H9 (cell line): ENCODE data around the gene RHBDF1. TPM values are rescaled to one million over a fixed set of nuclear protein-coding genes. Genes with fewer than 3 reads are reported as not detected.

Source experiments
- DNase-seq: peaks from one replicate; pipeline ENCODE4 v3.0.0-alpha.2; 2017
- H2AFZ ChIP-seq: one replicate; pipeline ENCODE4 v1.6.1; 2013; ENCODE audit warnings: mild to moderate bottlenecking, low read length, control low read depth, moderate library complexity
- H2AK5ac ChIP-seq: 2 replicates; pipeline ENCODE4 v1.6.1; 2013; ENCODE audit warnings: low read length, control low read depth, mixed read lengths; ENCODE audit not compliant: insufficient read length
- H2BK120ac ChIP-seq: one replicate; pipeline ENCODE4 v1.6.1; 2013; ENCODE audit warnings: low read depth, mild to moderate bottlenecking, low read length, control low read depth, inconsistent platforms; ENCODE audit not compliant: poor library complexity, severe bottlenecking
- H2BK12ac ChIP-seq: 2 replicates; pipeline ENCODE4 v1.6.1; 2013; ENCODE audit warnings: low read length, control low read depth, mixed read lengths, low read depth; ENCODE audit not compliant: insufficient read length
- H2BK15ac ChIP-seq: 2 replicates; pipeline ENCODE4 v1.6.1; 2013; ENCODE audit warnings: low read depth, low read length, control low read depth
- H2BK20ac ChIP-seq: one replicate; pipeline ENCODE4 v1.6.1; 2013; ENCODE audit warnings: low read depth, mild to moderate bottlenecking, low read length, control low read depth, inconsistent platforms; ENCODE audit not compliant: poor library complexity, severe bottlenecking
- H2BK5ac ChIP-seq: 2 replicates; pipeline ENCODE4 v1.6.1; 2013; ENCODE audit warnings: low read length, control low read depth, mixed read lengths; ENCODE audit not compliant: insufficient read length
- H3K14ac ChIP-seq: 2 replicates; pipeline ENCODE4 v1.6.1; 2013; ENCODE audit warnings: low read length, control low read depth; ENCODE audit not compliant: insufficient read depth
- H3K18ac ChIP-seq: 2 replicates; pipeline ENCODE4 v1.6.1; 2013; ENCODE audit warnings: low read depth, mild to moderate bottlenecking, mixed read lengths, low read length, control low read depth; ENCODE audit not compliant: insufficient read length
- H3K23ac ChIP-seq: 2 replicates; pipeline ENCODE4 v1.6.1; 2013; ENCODE audit warnings: low read length, control low read depth, mixed read lengths, low read depth; ENCODE audit not compliant: insufficient read length
- H3K23me2 ChIP-seq: 2 replicates; pipeline ENCODE4 v1.6.1; 2013; ENCODE audit warnings: low read depth, mild to moderate bottlenecking, mixed read lengths, low read length, control low read depth; ENCODE audit not compliant: insufficient read length, poor library complexity, severe bottlenecking
- H3K27ac ChIP-seq: 2 replicates; pipeline ENCODE4 v1.5.1; 2013; ENCODE audit warnings: low read length, control low read depth, mixed read lengths, low read depth; ENCODE audit not compliant: insufficient read length
- H3K27me3 ChIP-seq: 2 replicates; pipeline ENCODE4 v1.6.1; 2013; ENCODE audit warnings: low read length, control low read depth, inconsistent platforms; ENCODE audit not compliant: insufficient read depth
- H3K4ac ChIP-seq: 2 replicates; pipeline ENCODE4 v1.6.1; 2013; ENCODE audit warnings: low read depth, mild to moderate bottlenecking, control low read depth, inconsistent platforms, low read length, moderate library complexity
- H3K4me1 ChIP-seq: 2 replicates; pipeline ENCODE4 v1.6.1; 2013; ENCODE audit warnings: low read length, control low read depth, inconsistent platforms; ENCODE audit not compliant: insufficient read depth
- H3K4me2 ChIP-seq: 2 replicates; pipeline ENCODE4 v1.6.1; 2013; ENCODE audit warnings: low read length, control low read depth, mixed read lengths; ENCODE audit not compliant: insufficient read length, insufficient read depth
- H3K56ac ChIP-seq: 2 replicates; pipeline ENCODE4 v1.6.1; 2013; ENCODE audit warnings: low read depth, mild to moderate bottlenecking, mixed read lengths, low read length, control low read depth; ENCODE audit not compliant: insufficient read length
- H3K79me1 ChIP-seq: 2 replicates; pipeline ENCODE4 v1.6.1; 2013; ENCODE audit warnings: low read depth, mild to moderate bottlenecking, moderate library complexity, low read length, control low read depth, inconsistent platforms; ENCODE audit not compliant: insufficient read depth, poor library complexity, severe bottlenecking
- H3K79me2 ChIP-seq: 2 replicates; pipeline ENCODE4 v1.6.1; 2013; ENCODE audit warnings: low read length, control low read depth, inconsistent platforms; ENCODE audit not compliant: insufficient read depth
- H3K9ac ChIP-seq: 2 replicates; pipeline ENCODE4 v1.6.1; 2013; ENCODE audit warnings: low read length, control low read depth, mixed read lengths; ENCODE audit not compliant: insufficient read length; ENCODE audit errors: extremely low read depth
- H3K9me3 ChIP-seq: one replicate; pipeline ENCODE4 v1.6.1; 2013; ENCODE audit warnings: low read depth, low read length, inconsistent platforms; ENCODE audit not compliant: control insufficient read depth
- H3T11ph ChIP-seq: one replicate; pipeline ENCODE4 v1.6.1; 2013; ENCODE audit warnings: mild to moderate bottlenecking, low read length, control low read depth, inconsistent platforms
- H4K20me1 ChIP-seq: one replicate; pipeline ENCODE4 v1.6.1; 2013; ENCODE audit not compliant: control insufficient read depth, insufficient read length, insufficient read depth
- H4K5ac ChIP-seq: 2 replicates; pipeline ENCODE4 v1.6.1; 2013; ENCODE audit warnings: low read depth, mild to moderate bottlenecking, mixed read lengths, low read length, control low read depth; ENCODE audit not compliant: insufficient read length
- H4K8ac ChIP-seq: replicated peaks from 2 replicates; pipeline ENCODE4 v1.6.1; 2013; ENCODE audit warnings: low read length, control low read depth, mixed read lengths, low read depth; ENCODE audit not compliant: insufficient read length
- H4K91ac ChIP-seq: 2 replicates; pipeline ENCODE4 v1.6.1; 2013; ENCODE audit warnings: low read depth, mild to moderate bottlenecking, moderate library complexity, mixed read lengths, low read length, control low read depth; ENCODE audit not compliant: insufficient read length
- H3K27ac Mint-ChIP-seq, 3 experiments: 2 replicates in 2 of 3; 3 replicates in 1 of 3; pipeline ENCODE4 v1.8.0; 2020 to 2021; ENCODE audit warnings: mixed read lengths in 3 of 3, mild to moderate bottlenecking in 1 of 3, moderate library complexity in 1 of 3
- H3K27me3 Mint-ChIP-seq: 2 replicates; pipeline ENCODE4 v1.8.0; 2021; ENCODE audit warnings: low read depth, mild to moderate bottlenecking, moderate library complexity, mixed read lengths
- H3K36me3 Mint-ChIP-seq, 3 experiments: 2 replicates in 2 of 3; 3 replicates in 1 of 3; pipeline ENCODE4 v1.8.0; 2020 to 2021; ENCODE audit warnings: low read depth in 3 of 3, mixed read lengths in 3 of 3; ENCODE audit not compliant: insufficient read depth in 1 of 3
- H3K4me1 Mint-ChIP-seq, 2 experiments: 2 replicates each; pipeline ENCODE4 v1.8.0; 2020; ENCODE audit warnings: mixed read lengths in 2 of 2
- H3K4me3 Mint-ChIP-seq, 2 experiments: 2 replicates in 1 of 2; 3 replicates in 1 of 2; pipeline ENCODE4 v1.8.0; 2020 to 2021; ENCODE audit warnings: mild to moderate bottlenecking in 2 of 2, mixed read lengths in 2 of 2, moderate library complexity in 1 of 2
- H3K9me3 Mint-ChIP-seq, 2 experiments: 2 replicates in 1 of 2; 3 replicates in 1 of 2; pipeline ENCODE4 v1.8.0; 2020; ENCODE audit warnings: mild to moderate bottlenecking in 2 of 2, mixed read lengths in 2 of 2, moderate library complexity in 1 of 2
- CTCF ChIP-seq: fragments of 200-600 bp; sonication (generic); conservative IDR thresholded peaks from 3 replicates; pipeline ENCODE4 v1.8.0; 2021; ENCODE audit warnings: antibody characterized with exemption, mild to moderate bottlenecking
- WGBS: extraction: QIAGEN DNeasy Blood & Tissue Kit; methylation state at CpG from one replicate; pipeline ENCODE4 v1.1.7; 2013; ENCODE audit warnings: missing lambda C conversion rate, low lambda C conversion rate, mixed read lengths; ENCODE audit not compliant: insufficient read length; ENCODE audit errors: extremely low coverage; 5-methylcytosine and 5-hydroxymethylcytosine counted together
- total RNA-seq: library from RNA; stranded (reverse); gene quantifications from 2 replicates; pipeline ENCODE4 v1.2.1, GENCODE V29; 2021

RHBDF1 gene
- total RNA-seq, 1 experiment from 2014 or later = 34.6 TPM

- no peak overlapping the region for H3K9ac ChIP-seq
- Mint-ChIP-seq H3K27ac (peak overlapping the region in 1 of 3 experiments; percentile 65; a peak in 2 of 7 replicates), H3K27me3 (no peaks in the 10 kb centered on the region), H3K4me1 (no peaks in the 10 kb centered on the region), H3K4me3 (no peak overlapping the region), H3K36me3 (peaks cover 5 to 26% (median 18%) of the 10 kb centered on the region in 3 experiments; a peak in 5 of 7 replicates), H3K9me3 (no peaks in the 10 kb centered on the region; a peak in 1 of 5 replicates)
- H3K27ac ChIP-seq = no peak overlapping the region
- no peak for TF ChIP-seq CTCF
- H3K79me2 ChIP-seq = no peaks in the 10 kb centered on the region
- H2BK120ac ChIP-seq = no peak overlapping the region
- no peaks in the 10 kb centered on the region for H3K4me1 ChIP-seq
- no peak for DNase-seq
- no peak overlapping the region for H3K4me2 ChIP-seq
- H3K23ac ChIP-seq = no peak overlapping the region
- H3K27me3 ChIP-seq = no peaks in the 10 kb centered on the region
- H3K23me2 ChIP-seq = no peaks in the 10 kb centered on the region
- H4K5ac ChIP-seq = no peak overlapping the region
- no peak overlapping the region for H3K14ac ChIP-seq
- no peak overlapping the region for H4K91ac ChIP-seq
- H4K8ac ChIP-seq = no peak overlapping the region
- no CpG with 5 or more reads among the region's 17 CpGs for WGBS
- no peak overlapping the region for H2AK5ac ChIP-seq
- H3K9me3 ChIP-seq = no peaks in the 10 kb centered on the region
- no peak overlapping the region for H3T11ph ChIP-seq
- no peak overlapping the region for H3K4ac ChIP-seq
- no peak overlapping the region for H2BK20ac ChIP-seq
- no peak overlapping the region for H3K18ac ChIP-seq
- H4K20me1 ChIP-seq = no peaks in the 10 kb centered on the region
- H2BK5ac ChIP-seq = no peak overlapping the region
- H2BK15ac ChIP-seq = no peak overlapping the region
- H3K56ac ChIP-seq = no peak overlapping the region
- no peak overlapping the region for H2AFZ ChIP-seq
- no peak overlapping the region for H2BK12ac ChIP-seq
- H3K79me1 ChIP-seq = no peaks in the 10 kb centered on the region
Observed at GRCh38 chr16:35011-35677, 37.3 kb downstream of the RHBDF1 start.
